Measurements from ENCODE around the gene TMEM95.
A peak's percentile ranks its signal among the peaks of the same experiment; 100 is the strongest.

TMEM95 gene

DNA sequence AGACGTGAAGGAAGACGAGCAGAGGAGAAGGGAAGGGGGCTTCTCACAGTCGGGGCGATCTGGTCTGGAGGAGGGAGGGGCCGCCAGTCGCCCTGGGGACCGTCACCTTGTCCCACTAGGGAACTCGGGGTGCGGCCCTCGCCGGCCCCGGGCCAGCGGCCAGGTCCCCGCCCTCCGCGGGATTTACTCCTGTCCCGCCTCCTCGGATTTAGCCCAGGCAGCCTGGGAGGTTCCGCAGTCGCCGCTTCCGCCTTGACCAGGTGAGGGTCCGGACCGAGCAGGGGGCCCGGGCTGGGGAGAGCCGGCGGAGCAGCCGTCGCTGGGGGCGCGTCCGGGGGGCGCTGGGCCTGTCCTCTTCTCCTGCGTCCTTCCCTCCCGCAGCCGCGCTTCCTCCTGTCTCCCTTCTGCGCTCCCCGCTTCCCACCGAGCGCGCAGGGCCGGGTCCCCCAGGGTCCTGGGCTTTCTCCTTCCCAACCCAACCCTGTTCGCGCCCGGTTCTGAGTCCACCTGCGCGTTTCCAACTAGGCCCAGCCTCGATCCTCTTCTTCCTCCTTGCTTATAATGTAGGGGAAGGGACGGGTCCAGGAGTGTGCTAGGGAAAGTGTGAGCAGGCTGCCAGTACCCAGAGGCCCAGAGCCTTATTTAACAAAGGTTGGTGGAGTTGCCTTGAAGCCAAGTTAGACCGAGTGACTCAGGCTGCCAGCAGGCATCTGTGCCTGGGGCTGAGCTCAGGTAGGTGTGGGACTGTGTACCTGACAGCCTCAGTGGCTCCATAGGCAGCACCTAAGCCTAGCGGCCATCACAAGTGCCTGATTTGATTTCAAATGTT lies 26.1 kb downstream of the TMEM95 start, which contains the start of gene TNK1:
TSS of gene TNK1 (plus strand) at position 235 of the 829 bp plus-strand sequence. CDS start 1,838 bp downstream, outside the sequence.
- no peak for DNase-seq

DNA sequence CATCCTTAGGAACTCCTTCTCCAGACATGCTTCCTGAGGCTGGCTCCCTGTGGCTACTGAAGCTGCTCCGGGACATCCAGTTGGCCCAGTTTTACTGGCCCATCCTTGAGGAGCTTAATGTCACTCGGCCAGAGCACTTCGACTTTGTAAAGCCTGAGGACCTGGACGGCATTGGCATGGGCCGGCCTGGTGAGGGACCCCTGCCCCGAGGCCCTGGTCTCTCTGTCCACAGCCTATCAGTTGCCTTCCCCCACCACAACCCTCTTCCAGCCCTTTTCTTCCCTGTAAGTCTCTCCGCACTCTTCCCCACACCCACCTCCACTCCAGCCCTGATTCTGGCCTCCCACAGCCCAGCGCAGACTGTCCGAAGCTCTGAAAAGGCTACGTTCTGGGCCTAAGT lies 27.9 kb downstream of the TMEM95 start:
- DNase-seq = no peak

DNA sequence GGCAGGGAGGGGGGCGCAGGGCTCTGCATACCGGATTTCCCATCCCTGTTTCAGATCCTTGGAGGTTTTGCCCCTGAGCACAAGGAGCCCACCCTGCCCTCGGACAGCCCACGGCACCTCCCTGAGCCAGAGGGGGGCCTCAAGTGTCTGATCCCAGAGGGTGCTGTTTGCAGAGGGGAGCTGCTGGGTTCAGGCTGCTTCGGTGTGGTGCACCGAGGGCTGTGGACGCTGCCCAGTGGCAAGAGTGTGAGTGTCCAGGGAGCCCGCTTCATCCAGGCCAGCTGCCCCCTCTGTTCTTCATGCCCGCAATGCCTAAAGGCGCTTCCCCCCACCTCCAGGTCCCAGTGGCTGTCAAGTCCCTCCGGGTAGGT lies 28.4 kb downstream of the TMEM95 start:
- DNase-seq = no peak

DNA sequence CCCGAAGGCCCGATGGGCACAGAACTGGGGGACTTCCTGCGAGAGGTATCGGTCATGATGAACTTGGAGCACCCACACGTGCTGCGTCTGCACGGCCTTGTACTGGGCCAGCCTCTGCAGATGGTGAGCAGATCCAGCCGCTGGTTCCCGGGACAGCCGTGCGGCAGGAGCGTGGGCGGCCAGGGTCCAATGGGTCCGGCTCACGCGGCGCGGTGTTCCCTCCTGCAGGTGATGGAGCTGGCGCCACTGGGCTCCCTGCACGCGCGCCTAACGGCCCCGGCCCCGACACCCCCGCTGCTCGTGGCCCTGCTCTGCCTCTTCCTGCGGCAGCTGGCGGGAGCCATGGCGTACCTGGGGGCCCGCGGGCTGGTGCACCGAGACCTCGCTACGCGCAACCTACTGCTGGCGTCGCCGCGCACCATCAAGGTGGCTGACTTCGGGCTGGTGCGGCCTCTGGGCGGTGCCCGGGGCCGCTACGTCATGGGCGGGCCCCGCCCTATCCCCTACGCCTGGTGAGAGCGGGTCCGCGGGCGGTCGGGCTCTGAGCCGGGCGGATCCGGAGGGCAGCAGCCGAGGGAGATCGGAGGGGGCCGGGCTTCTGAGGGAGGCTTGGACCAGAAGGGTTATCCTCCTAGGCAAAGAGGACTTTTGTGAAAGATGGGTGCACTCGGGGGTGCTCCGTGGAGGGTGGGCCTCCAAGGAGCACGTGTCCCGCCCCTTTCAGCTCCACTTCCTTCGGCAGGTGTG lies 29.0 kb downstream of the TMEM95 start:
- DNase-seq = peak; percentile 82

DNA sequence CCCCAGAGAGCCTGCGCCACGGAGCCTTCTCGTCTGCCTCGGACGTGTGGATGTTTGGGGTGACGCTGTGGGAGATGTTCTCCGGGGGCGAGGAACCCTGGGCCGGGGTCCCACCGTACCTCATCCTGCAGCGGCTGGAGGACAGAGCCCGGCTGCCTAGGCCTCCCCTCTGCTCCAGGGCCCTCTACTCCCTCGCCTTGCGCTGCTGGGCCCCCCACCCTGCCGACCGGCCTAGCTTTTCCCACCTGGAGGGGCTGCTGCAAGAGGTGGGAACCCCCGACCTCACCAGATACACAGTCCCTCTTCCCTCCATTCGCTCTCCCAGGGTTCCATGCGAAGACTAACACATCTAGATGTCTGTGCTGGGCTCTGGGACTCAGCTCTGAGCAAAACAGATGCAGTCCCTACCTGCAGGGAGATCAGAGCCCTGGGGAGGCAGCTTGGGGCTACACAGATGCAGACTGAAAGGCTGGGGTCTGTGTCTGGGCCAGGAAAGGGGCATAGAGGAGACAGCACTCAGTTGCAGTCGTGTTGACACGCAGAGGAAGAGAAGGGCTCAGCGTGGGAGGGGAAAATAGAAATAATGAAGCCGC lies 29.6 kb downstream of the TMEM95 start:
- no peak for DNase-seq

DNA sequence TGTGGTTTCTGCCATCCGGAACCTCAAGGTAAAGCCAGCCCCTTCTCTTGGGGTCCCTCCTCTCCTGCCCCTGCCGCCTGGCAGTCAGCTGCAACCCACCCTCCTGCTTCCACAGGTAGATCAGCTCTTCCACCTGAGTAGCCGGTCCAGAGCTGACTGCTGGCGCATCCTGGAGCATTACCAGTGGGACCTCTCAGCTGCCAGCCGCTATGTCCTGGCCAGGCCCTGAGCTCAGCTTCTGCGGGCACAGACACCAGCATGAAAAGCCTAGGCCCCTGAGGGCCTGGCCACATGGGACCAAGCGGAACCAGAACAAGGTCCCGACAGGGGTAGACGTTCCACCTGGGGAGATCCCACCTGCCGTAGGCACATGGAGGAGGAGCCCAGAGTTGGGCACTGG lies 33.9 kb downstream of the TMEM95 start:
- no peak for DNase-seq

DNA sequence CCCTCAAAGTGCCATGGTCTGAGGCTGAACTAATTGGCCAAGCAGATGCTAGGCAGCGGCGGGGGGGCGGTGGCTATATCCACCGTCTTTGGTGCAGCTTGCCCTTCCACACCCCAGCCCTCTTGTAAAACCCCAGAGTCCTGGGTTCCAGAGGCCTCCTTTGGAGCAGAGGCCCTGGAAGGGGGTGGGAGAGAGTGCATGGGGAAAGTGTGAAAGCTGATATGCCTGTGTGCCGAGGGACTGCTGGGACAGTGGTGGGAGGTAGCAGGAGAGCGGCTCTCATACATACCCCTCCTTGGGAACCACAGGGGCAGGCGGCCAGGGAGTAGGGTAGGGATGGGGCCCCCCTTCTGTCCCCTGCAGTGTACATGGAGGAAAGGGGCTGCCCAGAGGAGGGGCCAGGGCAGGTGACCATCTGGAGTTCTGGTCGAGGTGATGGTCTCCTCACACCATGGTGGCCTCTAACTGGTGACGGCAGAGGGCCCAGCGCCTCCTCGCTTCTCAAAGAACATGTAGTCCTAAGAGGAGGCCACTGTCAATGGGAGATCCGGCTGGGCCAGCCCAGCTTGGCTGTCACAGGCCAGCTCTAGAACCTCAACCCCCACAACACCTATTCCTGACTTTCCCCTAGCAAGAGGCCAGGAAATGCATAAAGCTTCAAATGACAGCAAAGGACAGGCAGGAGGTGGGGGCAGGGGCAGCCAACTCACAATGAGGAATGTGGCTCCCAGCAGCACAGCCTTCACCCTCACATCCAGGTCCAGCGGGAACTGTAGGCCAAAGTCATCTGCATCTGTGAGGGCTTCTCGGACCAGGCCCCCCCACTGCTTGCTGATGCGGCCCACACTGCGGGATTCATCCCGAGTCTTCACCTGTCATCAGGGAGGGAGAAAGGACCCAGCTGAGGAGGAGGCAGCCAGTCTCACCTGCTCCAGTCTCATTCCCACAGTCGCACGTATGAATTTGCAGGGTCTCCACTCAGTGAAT lies 35.3 kb downstream of the TMEM95 start:
- DNase-seq = no peak

DNA sequence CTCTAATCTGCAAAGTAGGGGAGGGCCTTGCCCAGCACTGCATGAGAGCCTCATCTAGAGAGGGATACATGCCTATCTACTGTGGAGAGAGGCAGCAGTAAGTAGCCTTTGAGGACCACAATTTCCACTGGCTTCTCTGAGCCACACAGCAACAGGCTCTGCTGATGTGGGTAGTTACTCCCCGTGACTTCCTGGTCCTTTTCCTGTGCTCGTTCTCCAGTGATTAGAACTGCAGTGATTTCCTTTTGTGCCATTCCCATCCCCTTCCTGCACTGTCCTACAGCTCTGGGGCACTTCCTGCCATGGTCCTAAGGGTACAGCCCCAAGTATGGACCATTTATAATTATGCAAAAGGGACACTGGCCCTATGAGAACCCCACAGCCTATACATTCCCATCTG lies 36.4 kb downstream of the TMEM95 start:
- no peak for DNase-seq

DNA sequence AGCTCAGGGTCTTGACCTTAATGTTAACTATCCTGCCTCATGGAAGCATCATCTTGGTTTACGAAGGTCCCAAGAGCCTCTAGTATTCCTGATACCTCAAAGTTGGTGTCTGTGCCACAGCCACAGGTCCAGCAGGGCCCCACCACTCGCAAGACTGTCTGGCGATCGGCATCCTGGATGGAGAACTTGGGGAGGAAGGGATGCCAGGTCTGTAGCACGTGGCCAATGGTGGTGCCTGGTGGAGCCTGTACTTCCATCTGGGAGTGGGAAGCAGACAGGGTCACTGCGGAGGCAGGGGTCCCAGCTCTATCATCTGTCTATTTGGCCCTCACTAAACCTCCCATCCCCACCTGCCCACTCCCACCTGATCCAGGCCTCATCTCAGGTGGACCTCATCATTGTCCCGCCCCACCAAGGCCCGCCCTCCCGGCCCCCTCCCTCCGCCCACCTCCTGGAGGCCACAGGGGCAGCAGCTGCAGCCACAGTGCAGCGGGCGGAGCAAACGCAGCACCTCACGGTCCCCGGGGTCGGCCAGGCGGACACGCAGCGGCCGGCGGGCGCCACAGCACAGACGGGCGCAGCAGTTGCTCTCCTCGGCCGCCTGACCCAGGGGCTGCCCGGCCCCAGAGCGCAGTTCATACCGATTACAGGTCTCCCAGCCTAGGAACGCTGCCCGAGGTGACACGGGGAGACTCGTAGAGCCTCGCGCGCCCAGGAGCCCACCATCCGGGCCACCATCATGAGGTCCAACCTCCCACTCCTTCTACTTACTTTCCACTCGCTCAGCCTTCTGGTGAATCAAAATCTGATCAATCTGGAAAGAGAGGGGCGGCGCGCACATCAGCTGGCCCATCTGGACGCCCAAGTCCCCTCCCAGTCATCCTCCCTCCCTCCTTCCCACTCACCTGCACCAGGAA lies 38.0 kb downstream of the TMEM95 start:
- no peak for DNase-seq

DNA sequence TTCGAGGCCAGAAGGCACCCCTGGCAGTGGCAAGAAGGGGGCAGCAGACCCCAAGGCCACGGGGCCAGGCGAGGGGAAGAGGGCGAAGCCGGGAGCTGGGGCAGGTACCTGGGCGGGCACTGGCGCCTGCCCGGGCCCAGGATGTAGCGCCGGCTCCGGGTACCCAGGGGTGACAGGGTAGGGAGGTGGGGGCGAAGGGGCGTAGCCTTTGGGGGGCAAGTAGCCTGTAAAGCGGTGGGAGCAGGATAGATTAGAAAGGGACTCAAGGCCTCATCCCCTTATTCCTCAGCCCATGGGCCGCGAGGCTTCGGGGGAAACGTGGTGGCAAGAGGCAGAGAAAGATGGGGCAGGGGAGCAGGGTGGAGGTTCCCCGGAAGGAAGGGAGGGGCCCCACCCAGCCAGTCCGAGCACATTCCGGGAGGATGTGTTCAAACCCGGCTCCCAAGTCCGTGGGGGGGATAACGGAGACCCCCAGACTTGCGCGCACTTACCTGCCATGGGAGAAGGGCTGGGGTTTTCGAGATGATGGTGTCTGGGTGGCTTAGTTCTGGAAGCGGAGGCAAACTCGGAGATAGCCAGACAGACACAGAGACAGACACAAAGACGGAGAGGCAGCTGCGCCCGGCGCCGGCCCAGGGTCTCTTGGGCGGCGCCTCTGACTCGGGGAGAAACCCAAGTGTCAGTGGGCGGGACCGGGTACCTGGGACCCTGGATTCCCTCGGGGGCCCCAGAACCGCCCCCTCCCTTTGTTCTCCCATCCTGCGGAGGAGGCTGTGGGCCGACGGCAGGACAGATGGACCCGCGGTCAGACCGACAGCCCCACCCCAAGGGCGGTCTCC lies 38.9 kb downstream of the TMEM95 start:
- DNase-seq = peak; percentile 66

DNA sequence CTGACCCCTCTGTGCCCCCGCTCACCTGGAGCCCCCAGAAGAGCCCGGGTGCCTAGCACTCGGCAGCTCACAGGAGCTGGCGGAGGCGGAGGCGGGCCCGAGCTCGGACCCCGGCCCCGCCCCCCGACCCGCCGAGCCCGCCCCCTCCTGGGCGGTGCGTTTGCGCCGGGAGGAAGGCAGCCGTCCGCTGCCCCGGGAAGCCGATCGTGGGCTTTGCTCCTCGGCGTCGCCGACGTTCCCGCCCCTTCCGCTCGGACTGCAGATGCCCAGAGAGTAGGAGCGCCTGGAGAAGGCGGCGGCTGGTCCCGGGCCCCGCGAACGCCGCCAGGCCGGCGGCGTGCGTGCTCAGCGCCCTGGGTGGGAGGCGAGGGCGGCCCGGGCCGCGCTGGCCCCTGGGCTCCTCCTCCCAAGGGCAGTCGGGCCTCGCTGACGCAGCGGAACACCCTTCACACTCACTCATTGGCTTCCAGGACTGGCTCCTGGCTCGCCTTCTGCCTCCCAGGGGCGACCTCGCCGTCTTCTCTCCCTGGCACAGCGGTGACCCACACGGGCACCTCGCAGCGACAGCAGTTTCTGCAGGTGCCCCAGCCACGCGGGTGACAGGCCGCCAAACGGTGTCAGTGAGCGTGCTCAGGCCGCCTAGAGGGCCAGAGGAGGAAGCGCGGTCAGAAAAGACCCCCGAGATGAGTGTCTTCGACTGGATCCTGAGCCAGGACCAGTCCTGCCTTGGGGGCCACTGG lies 39.7 kb downstream of the TMEM95 start, which contains the start of gene PLSCR3:
TSS of gene PLSCR3 (minus strand) at position 74 of the 740 bp plus-strand sequence. CDS start 415 bp downstream, outside the sequence.
- peak; percentile 85 for DNase-seq

DNA sequence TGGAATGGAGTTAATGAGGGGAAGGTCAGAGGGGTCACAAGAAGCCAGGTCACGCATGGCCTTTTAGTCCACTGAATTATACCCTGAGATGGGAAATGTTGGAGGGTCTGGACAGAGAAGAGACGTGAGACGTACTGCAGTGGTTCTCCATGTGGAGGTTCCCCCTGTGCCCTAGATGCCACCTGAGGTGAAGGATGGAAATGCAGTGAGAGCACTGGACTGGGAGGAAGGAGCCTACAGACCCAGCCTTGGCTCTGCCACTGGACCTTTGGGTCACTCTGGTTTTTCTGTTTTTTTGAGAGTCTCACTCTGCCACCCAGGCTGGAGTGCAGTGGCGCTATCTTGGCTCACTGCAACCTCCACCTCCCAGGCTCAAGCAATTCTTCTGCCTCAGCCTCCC lies 41.2 kb downstream of the TMEM95 start:
- no peak for DNase-seq

DNA sequence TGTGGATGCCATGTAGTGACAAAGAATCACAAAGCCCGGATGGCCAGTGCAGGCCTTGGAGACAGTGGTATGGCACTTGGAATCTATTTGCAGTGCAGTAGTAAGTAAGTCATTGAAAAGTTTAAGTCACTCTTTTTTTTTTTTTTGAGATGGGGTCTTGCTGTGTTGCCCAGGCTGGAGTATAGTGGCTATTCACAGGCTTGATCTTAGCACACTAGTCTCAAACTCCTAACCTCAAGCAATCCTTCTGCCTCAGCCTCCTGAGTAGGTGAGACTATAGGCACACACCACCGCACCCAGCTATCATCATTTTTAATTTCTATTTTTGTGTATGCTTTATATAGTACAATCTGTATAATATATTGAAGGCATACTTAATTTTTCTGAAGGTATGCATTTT lies 43.7 kb downstream of the TMEM95 start:
- no peak for DNase-seq

DNA sequence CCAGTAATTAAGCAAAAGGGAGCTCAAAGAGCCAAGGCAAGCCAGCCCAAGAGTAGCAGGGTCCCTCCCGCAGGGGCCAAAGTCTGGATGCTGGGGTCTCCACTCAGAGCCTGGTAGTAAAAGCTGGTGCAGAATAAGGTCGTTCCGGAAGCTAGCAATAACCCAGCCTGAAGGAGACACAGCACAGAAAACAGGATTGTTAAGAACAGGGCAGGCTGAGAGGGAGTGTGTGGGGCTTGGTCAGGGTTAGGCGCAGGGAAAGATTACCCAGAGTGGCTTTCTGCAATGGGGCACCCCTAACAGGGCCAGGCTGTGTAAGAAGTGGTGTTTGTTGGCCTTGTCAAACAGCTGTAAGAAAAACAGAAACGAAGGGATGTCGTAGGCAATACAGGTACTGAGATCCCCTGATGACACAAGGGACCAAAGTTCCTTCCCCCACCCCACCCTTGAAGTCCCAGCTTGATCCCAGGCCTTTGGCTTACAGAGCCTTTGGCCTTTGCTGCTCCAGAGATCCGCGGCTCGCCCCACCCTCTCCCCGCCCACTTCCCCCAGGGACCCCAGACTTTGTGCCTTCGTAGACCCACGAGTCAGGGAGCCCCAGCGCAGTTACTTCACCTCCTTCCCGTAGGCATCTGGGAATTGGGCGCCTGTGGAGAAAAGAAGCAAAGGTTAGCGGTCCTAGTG lies 48.2 kb downstream of the TMEM95 start:
- DNase-seq = no peak

DNA sequence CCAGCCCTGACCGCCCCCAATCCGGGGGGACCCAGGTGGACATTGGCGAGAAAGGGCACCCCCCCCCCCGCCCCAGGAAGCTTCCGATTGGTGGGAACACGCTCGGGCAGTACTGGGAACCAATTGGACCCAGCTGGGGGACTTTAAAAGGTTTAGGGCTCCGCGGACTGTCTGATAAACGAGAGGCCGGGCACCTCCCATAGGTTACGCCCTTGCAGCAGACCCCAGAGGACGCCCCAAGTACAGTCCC lies 48.7 kb downstream of the TMEM95 start:
- DNase-seq = no peak

DNA sequence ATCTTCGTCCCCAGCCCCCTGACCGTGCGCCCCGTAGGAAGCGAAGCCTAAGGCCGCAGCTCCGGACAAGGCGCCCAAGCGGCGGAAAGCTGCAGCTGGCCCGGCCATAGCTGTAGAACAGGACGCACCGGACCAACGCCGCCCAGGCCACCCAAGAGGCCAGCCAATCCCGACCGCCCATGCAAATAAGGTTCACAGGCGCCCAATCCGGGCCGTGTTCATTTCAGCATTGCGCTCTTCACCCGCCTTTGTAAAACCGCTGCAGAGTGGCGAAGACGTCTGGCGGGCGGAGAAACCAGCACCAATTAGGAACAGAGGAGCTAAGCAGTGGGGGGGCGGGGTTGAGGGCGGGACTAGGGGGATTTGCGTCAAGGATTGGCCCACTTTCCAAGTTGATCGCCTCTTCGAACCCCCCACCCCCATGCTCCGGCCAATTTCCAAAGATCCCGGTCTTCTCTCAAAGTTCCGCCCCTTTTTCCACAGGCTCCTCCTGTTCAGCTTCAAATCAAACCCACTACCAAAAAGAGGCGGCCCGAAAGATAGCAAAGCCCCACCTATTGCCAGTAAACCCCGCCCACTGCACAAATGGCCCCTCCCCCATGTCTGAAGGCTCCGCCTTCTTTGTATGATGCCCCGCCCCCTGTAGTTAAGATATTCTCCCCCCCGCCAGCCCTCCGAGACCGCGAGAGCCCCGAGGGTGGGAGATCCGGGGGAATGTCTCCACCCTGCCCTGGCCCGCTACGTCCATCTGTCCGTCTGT lies 49.2 kb downstream of the TMEM95 start, which contains the start of gene TMEM256:
TSS of gene TMEM256 (minus strand) at position 121 of the 760 bp plus-strand sequence. CDS start at position 108, 13 bp downstream.
- peak; percentile 94 for DNase-seq

DNA sequence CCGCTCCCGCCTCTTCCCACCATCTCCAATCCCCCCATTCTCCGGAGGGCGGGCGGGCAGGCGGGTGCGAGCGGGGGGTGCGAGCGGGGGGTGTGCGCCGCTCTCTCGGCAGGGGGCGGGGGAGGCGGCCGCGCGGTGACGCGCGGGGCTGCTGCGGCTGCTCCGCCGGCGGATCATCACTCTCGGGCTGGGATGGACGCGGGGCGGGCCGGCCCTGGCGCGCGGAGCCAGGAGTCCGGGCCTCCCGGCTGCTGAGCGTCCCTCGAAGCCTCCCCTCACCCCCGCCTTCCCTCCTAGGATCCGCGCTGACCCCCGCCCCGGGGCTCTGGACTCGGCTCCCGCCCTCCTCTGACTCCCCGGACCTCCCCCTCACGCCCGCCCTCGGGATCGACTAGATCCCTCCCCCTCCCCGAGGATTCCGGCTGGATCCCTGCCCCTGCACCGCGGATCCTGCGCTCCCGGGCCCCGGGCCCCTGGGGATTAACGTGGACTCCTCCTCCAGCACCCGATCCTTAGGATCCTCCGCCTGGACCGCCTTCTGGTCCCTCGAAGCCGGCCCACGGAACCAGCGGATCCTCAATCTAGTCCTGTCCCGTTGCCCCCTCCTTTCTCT lies 49.9 kb downstream of the TMEM95 start:
- peak; percentile 78 for DNase-seq
